K562 (cell line): ENCODE data around the gene HEXIM1. TPM values are rescaled to one million over a fixed set of nuclear protein-coding genes. Genes with fewer than 3 reads are reported as not detected.

Experiments used
- E4F1 ChIP-seq: fragments of 250-450 bp; sonication (Bioruptor Pico); IDR thresholded peaks from 2 replicates; pipeline ENCODE4 v1.5.0; 2021; ENCODE audit warnings: mild to moderate bottlenecking, borderline replicate concordance
- FOXA3 ChIP-seq, 2 experiments: fragments of 450-650 bp in 1 of 2; sonication (generic) in 1 of 2; formaldehyde crosslinking; IDR thresholded peaks in 1 of 2; conservative IDR thresholded peaks in 1 of 2; 2 replicates each; pipeline versions ENCODE4 v1.4.0 to v1.8.0; 2020 to 2022; ENCODE audit warnings: mild to moderate bottlenecking in 2 of 2, missing genetic modification reagents in 1 of 2
- JUN ChIP-seq, 2 experiments: sonication (generic) in 1 of 2; formaldehyde crosslinking in 1 of 2; IDR thresholded peaks; 2 replicates each; pipeline versions ENCODE4 v1.6.1 to v1.8.0; 2012 to 2022; ENCODE audit warnings: borderline replicate concordance in 2 of 2, mild to moderate bottlenecking in 2 of 2, improper control_type of control experiment in 1 of 2, low read depth in 1 of 2, low read length in 1 of 2, missing genetic modification reagents in 1 of 2
- MNT ChIP-seq, 2 experiments: fragments of 450-650 bp; conservative IDR thresholded peaks; 2 replicates each; pipeline ENCODE4 v1.6.1; 2017; ENCODE audit warnings: mild to moderate bottlenecking in 2 of 2, moderate library complexity in 2 of 2
- NCOA4 ChIP-seq: fragments of 450-650 bp; IDR thresholded peaks from 2 replicates; pipeline ENCODE4 v1.6.1; 2018; ENCODE audit warnings: mild to moderate bottlenecking; ENCODE audit not compliant: partially characterized antibody
- NFATC3 ChIP-seq: fragments of 450-650 bp; IDR thresholded peaks from 2 replicates; pipeline ENCODE4 v1.6.1; 2017; ENCODE audit warnings: mild to moderate bottlenecking
- ZEB2 ChIP-seq: fragments of 450-650 bp; IDR thresholded peaks from 2 replicates; pipeline ENCODE4 v1.6.1; 2016
- ZFPM2 ChIP-seq: fragments of 250-450 bp; sonication (Bioruptor Pico); IDR thresholded peaks from 2 replicates; pipeline ENCODE4 v1.5.1; 2022; ENCODE audit warnings: mild to moderate bottlenecking
- ZFX ChIP-seq: sonication (generic); formaldehyde crosslinking; IDR thresholded peaks from 2 replicates; pipeline ENCODE4 v1.8.0; 2022; ENCODE audit warnings: mild to moderate bottlenecking, missing genetic modification reagents, moderate library complexity
- ZNF232 ChIP-seq: sonication (generic); formaldehyde crosslinking; IDR thresholded peaks from 2 replicates; pipeline ENCODE4 v1.8.0; 2022; ENCODE audit warnings: mild to moderate bottlenecking, missing genetic modification reagents
- ZNF764 ChIP-seq: fragments of 250-450 bp; sonication (Bioruptor Pico); IDR thresholded peaks from 2 replicates; pipeline ENCODE4 v1.4.0; 2020; ENCODE audit warnings: low read depth, mild to moderate bottlenecking, moderate library complexity
- ZSCAN29 ChIP-seq: fragments of 450-650 bp; IDR thresholded peaks from 2 replicates; pipeline ENCODE4 v1.6.1; 2017
- polyA plus RNA-seq, 8 experiments: library from polyadenylated mRNA; depleted of rRNA in 4 of 8; stranded (reverse) in 5 of 8; unstranded in 3 of 8; fragments of >200 nt; fragmentation: Nextera tagmentation in 2 of 8; fragmentation: Illumina TruSeq in 1 of 8; extraction: Ambion mirVana in 2 of 8; extraction: Trizol in 1 of 8; gene quantifications; 2 replicates each; pipeline versions ENCODE4 v1.2.1 to v1.2.3, GENCODE V29; 2011 to 2014; ENCODE audit warnings: inconsistent platforms in 1 of 8, missing spikeins in 1 of 8
- total RNA-seq, 7 experiments: library from RNA; depleted of rRNA in 6 of 7; stranded (reverse); fragments of >200 nt in 6 of 7; fragmentation: Illumina TruSeq in 2 of 7; extraction: Trizol in 2 of 7; gene quantifications; 2 replicates each; pipeline versions ENCODE4 v1.2.1 to v1.2.3, GENCODE V29; 2011 to 2021; ENCODE audit warnings: low replicate concordance in 1 of 7

The HEXIM1 gene
- total and polyA plus RNA-seq, 9 of the 15 experiments (the other 6 are each of a cell fraction or from before 2014, with no cell fraction given), result 1.4 to 28.3 (median 9.1) TPM

- TF ChIP-seq FOXA3 (CRISPR knock-in tag; conservative IDR thresholded peaks at IDR 0.05 in 1 of 2, IDR thresholded peaks at IDR 0.05 in 1 of 2), result 0 out of 4 replicates have a peak, but pooled peaks of 1 of the 2 experiments have one; percentile 61
- TF ChIP-seq ZNF232, result peak; percentile 64; the same call in 1 of the 2 replicates
- TF ChIP-seq E4F1 (CRISPR knock-in tag), result no peak
- TF ChIP-seq JUN (IDR thresholded peaks at IDR 0.05; ENCODE audit: borderline replicate concordance, low read depth, low read length), result no peak
- peak; percentile 14; the same call in 1 of the 2 replicates for TF ChIP-seq JUN (CRISPR knock-in tag; IDR thresholded peaks at IDR 0.05; ENCODE audit: borderline replicate concordance)
- TF ChIP-seq NCOA4, result no peak
- peak; percentile 58; the same call in 1 of the 2 replicates for TF ChIP-seq ZFX (CRISPR knock-in tag)
- TF ChIP-seq MNT (conservative IDR thresholded peaks at IDR 0.05), result 0 out of 4 replicates have a peak, but pooled peaks of 1 of the 2 experiments have one; percentile 27
- no peak for TF ChIP-seq ZFPM2
- no peak for TF ChIP-seq ZNF764 (CRISPR knock-in tag)
- TF ChIP-seq ZSCAN29, result 0 out of 2 replicates have a peak, but pooled peaks have one; percentile 19
- peak; percentile 100 for TF ChIP-seq NFATC3
- no peak for TF ChIP-seq ZEB2
These were observed 1.7 kb downstream of the HEXIM1 start (continued) for GRCh38 chr17:45149669-45150664.
